ENCODE data around the gene SORCS3.

The SORCS3 gene

GRCh38 chr10:105207476-105207995 is 566.4 kb downstream of the SORCS3 start:
- DNase-seq: no peak

DNA sequence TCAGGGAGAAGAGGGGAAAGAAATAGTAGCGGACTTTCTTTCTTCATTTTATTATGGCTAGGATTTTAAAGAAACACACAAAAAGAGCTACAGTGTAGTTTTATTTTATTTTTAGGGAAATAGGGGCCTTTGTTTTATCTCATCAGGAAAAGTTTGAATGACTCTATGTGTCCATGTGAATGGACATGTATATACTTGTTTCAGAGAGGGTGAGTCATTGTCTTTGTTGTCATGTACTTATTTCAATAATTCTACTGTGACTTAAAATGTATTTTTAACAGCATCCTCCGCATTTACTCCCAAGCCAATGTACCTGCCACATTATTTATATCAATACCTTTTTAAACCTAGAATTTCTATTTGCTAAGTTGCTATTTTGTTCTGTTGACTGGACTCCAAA is 569.5 kb downstream of the SORCS3 start:
- no peak for DNase-seq

- no peak for DNase-seq
Observed at GRCh38 chr10:105237685-105238084, 596.6 kb downstream of the SORCS3 start.

- DNase-seq: no peak
Observed at GRCh38 chr10:105239311-105240219, 598.5 kb downstream of the SORCS3 start.

- no peak for DNase-seq
Observed at GRCh38 chr10:105241254-105241653, 600.2 kb downstream of the SORCS3 start.

GRCh38 chr10:105243381-105243780 is 602.3 kb downstream of the SORCS3 start:
- no peak for DNase-seq

DNA sequence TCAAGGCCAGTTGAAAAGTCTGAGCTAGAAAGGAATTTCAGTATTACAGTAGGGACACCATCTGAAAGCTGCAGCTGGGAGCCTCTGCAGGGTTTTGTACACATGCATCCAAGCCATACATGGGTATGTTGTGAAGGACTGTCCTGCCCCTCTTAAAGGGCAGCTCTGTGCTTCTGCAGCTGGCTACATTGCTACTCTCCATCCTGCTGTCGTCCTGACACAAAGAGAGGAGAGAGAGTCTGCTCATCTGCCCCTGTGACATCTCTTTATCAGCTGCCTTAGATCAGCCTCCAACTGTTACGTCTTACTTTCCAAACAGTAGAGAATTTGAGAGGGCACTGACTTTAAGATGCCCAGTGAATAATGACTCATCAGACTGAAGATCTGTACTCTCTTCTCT is 602.7 kb downstream of the SORCS3 start:
- DNase-seq: no peak

GRCh38 chr10:105247831-105248499 is 606.9 kb downstream of the SORCS3 start:
- no peak for DNase-seq

GRCh38 chr10:105252911-105253310 is 611.8 kb downstream of the SORCS3 start:
- no peak for DNase-seq

- no peak for DNase-seq
Observed at GRCh38 chr10:105253515-105254212, 612.6 kb downstream of the SORCS3 start.

DNA sequence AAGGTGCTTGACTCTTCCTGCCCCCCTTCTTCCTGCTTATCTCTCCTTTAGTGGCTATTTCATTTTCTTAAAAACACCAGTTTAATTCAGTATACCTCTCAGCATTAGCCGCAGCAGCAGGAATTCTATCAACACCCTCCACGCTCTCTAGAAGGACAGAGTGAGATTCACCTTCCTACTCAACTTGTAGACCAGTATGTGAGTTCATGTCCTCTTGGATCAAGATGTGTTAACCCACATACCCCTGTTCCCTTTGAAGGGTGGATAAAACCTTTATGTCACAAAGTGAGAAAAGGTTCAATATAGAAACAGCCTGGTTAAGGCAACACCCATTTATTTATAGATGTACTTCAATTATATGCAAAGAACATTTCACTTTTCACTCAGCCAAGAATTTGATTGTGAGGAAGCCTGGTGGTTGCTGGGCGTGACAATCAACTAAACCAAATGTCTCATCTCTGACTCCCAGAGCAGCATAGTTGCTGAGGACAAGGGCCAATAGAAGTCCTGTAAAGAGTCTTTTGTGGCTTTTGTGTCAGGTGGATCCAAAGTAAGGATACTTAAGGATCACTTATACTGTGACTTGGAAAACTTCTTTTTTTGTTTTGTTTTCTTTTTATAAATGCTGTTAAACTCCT is 617.1 kb downstream of the SORCS3 start:
- DNase-seq: no peak

DNA sequence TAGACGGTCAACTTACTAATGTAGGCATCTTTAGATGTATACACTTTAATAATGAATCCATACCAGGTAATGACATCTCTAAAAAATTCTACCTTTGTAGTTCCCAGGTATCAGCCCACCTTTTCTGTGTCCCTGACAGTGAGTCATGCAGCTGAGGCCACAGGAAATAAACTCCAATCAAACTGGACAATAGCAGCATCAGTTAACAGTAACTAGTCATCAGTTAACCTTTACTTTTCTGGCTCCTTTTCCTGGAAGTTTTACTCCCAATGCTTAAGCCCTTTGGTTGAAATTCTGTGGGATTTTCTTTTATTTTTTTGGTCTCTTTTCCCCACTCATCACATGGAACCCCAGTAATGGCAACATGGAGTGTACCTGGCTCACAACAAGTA is 617.6 kb downstream of the SORCS3 start:
- DNase-seq: no peak

- no peak for DNase-seq
Observed at GRCh38 chr10:105259201-105259600, 618.1 kb downstream of the SORCS3 start.

- DNase-seq: no peak
Observed at GRCh38 chr10:105262666-105263065, 621.6 kb downstream of the SORCS3 start.

DNA sequence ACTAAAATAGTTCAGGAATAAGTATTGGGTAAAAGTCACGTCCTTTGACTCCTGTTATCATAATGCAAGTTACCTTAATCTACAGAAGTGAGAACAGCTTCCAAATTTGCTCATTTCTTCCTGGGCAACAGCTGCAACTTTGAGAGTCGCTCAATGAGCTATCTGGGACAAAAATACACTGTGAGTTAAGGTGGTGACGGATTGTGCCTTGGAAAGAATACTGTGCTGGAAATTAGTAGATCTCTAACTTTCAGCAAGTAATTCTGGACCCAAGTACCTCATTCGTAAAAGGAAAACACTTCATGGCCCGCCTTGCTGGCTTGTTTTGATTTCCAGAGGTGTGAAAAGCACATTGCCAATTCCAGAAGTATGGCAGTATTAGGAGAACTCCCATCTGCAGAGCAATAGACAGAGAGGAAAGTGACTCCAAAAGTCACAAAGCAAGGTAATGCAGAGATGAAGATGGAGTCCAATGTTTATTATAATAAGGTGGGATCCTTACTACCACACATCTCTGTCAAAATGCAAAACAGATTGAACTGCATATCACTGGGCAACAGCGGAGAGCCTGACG is 626.0 kb downstream of the SORCS3 start:
- DNase-seq: no peak

DNA sequence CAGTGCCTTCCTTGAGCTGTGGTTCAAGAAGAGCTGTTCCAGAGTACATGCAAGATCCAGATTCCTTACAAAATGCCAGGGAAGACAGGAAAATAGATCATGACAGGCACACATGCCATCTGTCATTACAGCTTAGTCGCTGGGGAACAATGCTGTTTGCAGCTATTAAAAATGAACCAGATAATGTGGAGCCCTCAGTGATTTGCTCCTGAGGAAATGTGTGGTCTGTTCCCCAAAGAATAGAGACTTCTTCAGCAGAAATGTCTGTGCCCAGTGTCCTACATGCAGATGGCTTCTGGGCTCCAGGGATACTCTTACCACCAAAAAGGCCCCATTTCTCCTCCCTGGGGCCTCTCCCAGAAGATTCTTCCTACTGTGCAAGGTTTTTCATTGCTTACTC is 627.9 kb downstream of the SORCS3 start:
- no peak for DNase-seq

GRCh38 chr10:105269689-105270088 is 628.6 kb downstream of the SORCS3 start:
- no peak for DNase-seq

DNA sequence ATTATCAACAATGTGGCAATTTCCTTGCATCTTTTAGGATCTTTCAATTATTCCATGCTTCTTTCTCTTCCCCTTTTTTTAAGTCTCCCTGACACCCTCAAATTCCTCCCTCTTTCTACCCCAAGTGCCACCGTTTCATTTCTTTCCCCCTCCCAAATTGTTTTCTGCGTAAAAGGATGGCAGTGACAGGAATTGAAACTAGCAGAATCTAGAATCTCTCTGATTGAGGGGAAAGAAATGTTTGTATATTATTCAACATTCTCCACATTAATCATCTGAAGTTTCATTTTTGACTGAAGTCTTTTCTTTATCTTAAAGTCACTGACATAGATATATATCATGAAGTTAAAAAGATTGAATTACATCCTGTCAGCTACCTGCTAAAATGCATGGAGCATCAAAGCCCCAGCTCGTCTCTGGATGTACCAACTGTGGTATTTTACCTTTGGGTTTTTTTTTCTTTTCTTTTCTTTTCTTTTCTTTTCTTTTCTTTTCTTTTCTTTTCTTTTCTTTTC is 633.5 kb downstream of the SORCS3 start:
- no peak for DNase-seq

DNA sequence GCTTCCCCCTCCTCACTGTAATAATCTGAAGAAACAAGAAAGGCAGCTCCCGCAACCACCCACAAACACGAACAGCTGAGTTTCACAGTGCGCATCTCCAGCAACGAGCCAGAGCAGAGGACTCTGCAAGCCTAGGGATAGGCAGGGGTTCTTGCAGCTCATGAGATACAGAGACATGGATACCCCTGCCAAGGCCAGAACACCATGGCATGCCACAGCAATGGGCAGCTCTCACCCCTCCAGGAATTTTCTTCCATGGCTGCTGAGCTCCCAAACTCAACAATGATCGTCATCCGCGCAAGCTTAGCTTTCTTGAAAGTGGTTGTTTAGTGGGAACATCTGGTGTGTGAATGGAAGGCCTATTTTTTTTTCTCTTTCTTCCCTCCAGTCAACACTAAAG is 637.3 kb downstream of the SORCS3 start:
- no peak for DNase-seq

DNA sequence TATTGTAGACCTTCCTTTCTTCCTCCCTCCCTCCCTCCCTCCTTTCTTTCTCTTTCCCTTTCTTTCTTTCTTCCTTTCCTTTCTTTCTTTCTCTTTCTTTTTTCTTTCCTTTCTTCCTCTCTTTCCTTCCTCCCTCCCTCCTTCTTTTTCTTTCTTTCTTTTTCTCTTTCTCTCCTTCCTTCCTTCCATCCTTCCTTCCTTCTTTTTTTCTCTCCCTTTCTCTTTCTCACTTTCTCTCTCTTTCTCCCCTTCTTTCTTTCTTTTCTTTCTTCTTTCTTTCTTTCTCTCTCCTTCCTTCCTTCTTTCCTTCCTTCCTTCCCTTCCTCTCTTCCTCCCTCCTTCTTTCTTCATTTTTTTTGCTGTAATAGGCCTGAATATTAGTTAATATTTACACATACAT is 638.0 kb downstream of the SORCS3 start:
- no peak for DNase-seq

DNA sequence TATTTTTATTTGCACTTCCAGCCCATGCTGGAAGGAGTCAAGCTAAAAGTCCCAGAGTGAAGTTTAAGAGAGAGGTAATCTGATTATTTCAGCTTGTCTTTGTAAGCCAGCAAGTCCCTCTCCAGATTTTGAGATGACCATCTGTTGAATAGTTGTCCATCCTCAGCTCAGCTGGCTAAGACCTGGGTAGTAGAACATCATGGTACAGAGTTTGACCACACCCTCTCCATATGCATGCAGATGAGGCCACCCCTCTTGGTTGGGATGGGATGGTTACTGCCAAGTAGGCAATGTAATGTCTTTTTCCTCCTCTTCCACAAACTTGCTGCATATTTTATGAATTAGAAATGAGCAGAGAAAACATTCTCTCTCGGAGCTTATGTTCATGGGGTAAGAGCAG is 639.8 kb downstream of the SORCS3 start:
- DNase-seq: no peak

- DNase-seq: no peak
Observed at GRCh38 chr10:105284476-105285215, 643.6 kb downstream of the SORCS3 start.
